Activated CD4-positive, alpha-beta T cell treated with anti-CD3 and anti-CD28 coated beads for 36 hours (primary cell): Measurements from ENCODE around the gene OR8G5. TPM values are rescaled to one million over a fixed set of nuclear protein-coding genes. Genes with fewer than 3 reads are reported as not detected.

Experiments used
- ATAC-seq: fragments of 200-7000 bp; cut with Tn5 transposase; one replicate; pipeline ENCODE4 v1.10.0; 2021; ENCODE audit warnings: mild to moderate bottlenecking, moderate library complexity
- CTCF ChIA-PET: fragments of 350-600 bp; sonication (Branson Sonifier 250); formaldehyde crosslinking; loops from one replicate; lab custom pipeline; 2021; ENCODE audit warnings: antibody characterized with exemption; lab: Charles Lee
- POLR2A ChIA-PET: fragments of 350-600 bp; sonication (Branson Sonifier 250); formaldehyde crosslinking; loops from one replicate; lab custom pipeline; 2021; ENCODE audit warnings: antibody characterized with exemption, inconsistent platforms; lab: Charles Lee
- DNase-seq: peaks from one replicate; pipeline ENCODE4 v3.0.0-alpha.2; 2020
- H3K27ac Mint-ChIP-seq: one replicate; pipeline ENCODE4 v1.8.0; 2021; ENCODE audit warnings: mixed read lengths
- H3K27me3 Mint-ChIP-seq: one replicate; pipeline ENCODE4 v1.8.0; 2021; ENCODE audit warnings: mixed read lengths
- H3K36me3 Mint-ChIP-seq: one replicate; pipeline ENCODE4 v1.8.0; 2021; ENCODE audit warnings: low read depth, mixed read lengths
- H3K4me1 Mint-ChIP-seq: one replicate; pipeline ENCODE4 v1.8.0; 2021; ENCODE audit warnings: mixed read lengths
- H3K4me3 Mint-ChIP-seq: one replicate; pipeline ENCODE4 v1.8.0; 2021; ENCODE audit warnings: mild to moderate bottlenecking, moderate library complexity, mixed read lengths
- H3K9me3 Mint-ChIP-seq: one replicate; pipeline ENCODE4 v1.8.0; 2021; ENCODE audit warnings: low read depth, mixed read lengths
- intact Hi-C, 2 experiments: fragments of 100-400 bp; cut with DNase I in 1 of 2; cut with micrococcal nuclease in 1 of 2; formaldehyde crosslinking; loops; one replicate each; pipeline versions ENCODE4 v1.14.2 to v1.15.1; 2022 to 2024; cut with DNase I, micrococcal nuclease
- total RNA-seq, 2 experiments: library from RNA; stranded (reverse); gene quantifications; one replicate each; pipeline ENCODE4 v1.2.3, GENCODE V29; 2021

Gene OR8G5
- total RNA-seq, 2 experiments from 2014 or later = not detected

- Mint-ChIP-seq H3K4me1 (no peaks in the 10 kb centered on the region), H3K9me3 (no peaks in the 10 kb centered on the region), H3K4me3 (no peak overlapping the region), H3K27me3 (peaks cover 4% of the 10 kb centered on the region), H3K27ac (no peak overlapping the region), H3K36me3 (no peaks in the 10 kb centered on the region)
- ATAC-seq = no peak
- intact Hi-C loops = no loop called here
- no peak for DNase-seq
- ChIA-PET POLR2A (no interaction called here), CTCF (interaction anchor here (1.3 kb wide), 1 partner anchor 12 kb away, joined by 3 read pairs; no protein-coding TSS in a partner anchor)
Measured at GRCh38 chr11:124296016-124296415, 39.8 kb downstream of the OR8G5 start.

GRCh38 chr11:124297921-124298320 is 41.7 kb downstream of the OR8G5 start:
- H3K27ac Mint-ChIP-seq = no peak overlapping the region
- no peaks in the 10 kb centered on the region for H3K36me3 Mint-ChIP-seq
- H3K4me1 Mint-ChIP-seq = no peaks in the 10 kb centered on the region
- H3K4me3 Mint-ChIP-seq = no peak overlapping the region
- peaks cover 4% of the 10 kb centered on the region for H3K27me3 Mint-ChIP-seq
- ATAC-seq = no peak
- POLR2A ChIA-PET = no interaction called here
- no peaks in the 10 kb centered on the region for H3K9me3 Mint-ChIP-seq
- no peak for DNase-seq
- CTCF ChIA-PET = no interaction called here
- intact Hi-C loops = no loop called here

- Mint-ChIP-seq H3K4me3 (no peak overlapping the region), H3K9me3 (no peaks in the 10 kb centered on the region), H3K27me3 (peaks cover 2% of the 10 kb centered on the region), H3K4me1 (no peaks in the 10 kb centered on the region), H3K36me3 (no peaks in the 10 kb centered on the region), H3K27ac (no peak overlapping the region)
- no peak for ATAC-seq
- POLR2A ChIA-PET = no interaction called here
- CTCF ChIA-PET = no interaction called here
- intact Hi-C loops = no loop called here
- no peak for DNase-seq
Measured at GRCh38 chr11:124301548-124301947, 45.4 kb downstream of the OR8G5 start.

- ChIA-PET POLR2A (no interaction called here), CTCF (no interaction called here)
- Mint-ChIP-seq H3K9me3 (no peaks in the 10 kb centered on the region), H3K4me3 (no peak overlapping the region), H3K27me3 (peaks cover 5% of the 10 kb centered on the region), H3K27ac (no peak overlapping the region), H3K4me1 (no peaks in the 10 kb centered on the region), H3K36me3 (no peaks in the 10 kb centered on the region)
- DNase-seq = no peak
- no peak for ATAC-seq
- intact Hi-C loops = no loop called here
Measured at GRCh38 chr11:124302347-124303125, 46.4 kb downstream of the OR8G5 start.

GRCh38 chr11:124307093-124307492 is 50.9 kb downstream of the OR8G5 start:
- CTCF ChIA-PET = no interaction called here
- Mint-ChIP-seq H3K4me3 (no peak overlapping the region), H3K4me1 (no peaks in the 10 kb centered on the region), H3K27me3 (peaks cover 8% of the 10 kb centered on the region), H3K36me3 (no peaks in the 10 kb centered on the region), H3K9me3 (no peaks in the 10 kb centered on the region), H3K27ac (no peak overlapping the region)
- POLR2A ChIA-PET = no interaction called here
- intact Hi-C loops = no loop called here
- DNase-seq (no peak), ATAC-seq (no peak)

GRCh38 chr11:124310721-124311120 is 54.5 kb downstream of the OR8G5 start:
- no peaks in the 10 kb centered on the region for H3K36me3 Mint-ChIP-seq
- intact Hi-C loops = no loop called here
- ChIA-PET POLR2A (no interaction called here), CTCF (no interaction called here)
- H3K27me3 Mint-ChIP-seq = peaks cover 8% of the 10 kb centered on the region
- H3K4me1 Mint-ChIP-seq = no peaks in the 10 kb centered on the region
- no peaks in the 10 kb centered on the region for H3K9me3 Mint-ChIP-seq
- DNase-seq (no peak), ATAC-seq (no peak)
- H3K4me3 Mint-ChIP-seq = no peak overlapping the region
- H3K27ac Mint-ChIP-seq = no peak overlapping the region

- intact Hi-C loops = no loop called here
- no peak overlapping the region for H3K4me3 Mint-ChIP-seq
- no peaks in the 10 kb centered on the region for H3K4me1 Mint-ChIP-seq
- ATAC-seq = no peak
- CTCF ChIA-PET = no interaction called here
- H3K27ac Mint-ChIP-seq = no peak overlapping the region
- POLR2A ChIA-PET = no interaction called here
- H3K9me3 Mint-ChIP-seq = no peaks in the 10 kb centered on the region
- H3K27me3 Mint-ChIP-seq = peaks cover 8% of the 10 kb centered on the region
- no peak for DNase-seq
- H3K36me3 Mint-ChIP-seq = no peaks in the 10 kb centered on the region
Measured at GRCh38 chr11:124311269-124311668, 55.1 kb downstream of the OR8G5 start.

GRCh38 chr11:124311670-124312069 is 55.5 kb downstream of the OR8G5 start:
- CTCF ChIA-PET = no interaction called here
- DNase-seq = no peak
- Mint-ChIP-seq H3K27ac (no peak overlapping the region), H3K4me1 (no peaks in the 10 kb centered on the region), H3K9me3 (no peaks in the 10 kb centered on the region), H3K4me3 (no peak overlapping the region), H3K27me3 (peaks cover 4% of the 10 kb centered on the region), H3K36me3 (no peaks in the 10 kb centered on the region)
- ATAC-seq = no peak
- intact Hi-C loops = no loop called here
- POLR2A ChIA-PET = no interaction called here

GRCh38 chr11:124313131-124313530 is 57.0 kb downstream of the OR8G5 start:
- POLR2A ChIA-PET = no interaction called here
- no peaks in the 10 kb centered on the region for H3K9me3 Mint-ChIP-seq
- H3K27me3 Mint-ChIP-seq = peaks cover 4% of the 10 kb centered on the region
- CTCF ChIA-PET = no interaction called here
- no peaks in the 10 kb centered on the region for H3K4me1 Mint-ChIP-seq
- H3K27ac Mint-ChIP-seq = no peak overlapping the region
- intact Hi-C loops = no loop called here
- no peak for ATAC-seq
- no peaks in the 10 kb centered on the region for H3K36me3 Mint-ChIP-seq
- no peak for DNase-seq
- no peak overlapping the region for H3K4me3 Mint-ChIP-seq

GRCh38 chr11:124313849-124314248 is 57.7 kb downstream of the OR8G5 start, which contains the start of gene OR8D1:
TSS of gene OR8D1 (minus strand) at chr11:124313949. CDS start at chr11:124310766, 3,183 bp downstream.
- CTCF ChIA-PET = no interaction called here
- H3K9me3 Mint-ChIP-seq = no peaks in the 10 kb centered on the region
- H3K36me3 Mint-ChIP-seq = no peaks in the 10 kb centered on the region
- intact Hi-C loops = no loop called here
- H3K27me3 Mint-ChIP-seq = peaks cover 4% of the 10 kb centered on the region
- POLR2A ChIA-PET = no interaction called here
- no peak within 1 kb of the TSS for H3K27ac Mint-ChIP-seq
- DNase-seq (no peak), ATAC-seq (no peak)
- no peak within 1 kb of the TSS for H3K4me3 Mint-ChIP-seq
- H3K4me1 Mint-ChIP-seq = no peaks in the 10 kb centered on the region

GRCh38 chr11:124315052-124315451 is 58.9 kb downstream of the OR8G5 start:
- ChIA-PET CTCF (no interaction called here), POLR2A (no interaction called here)
- Mint-ChIP-seq H3K27me3 (peaks cover 4% of the 10 kb centered on the region), H3K9me3 (no peaks in the 10 kb centered on the region), H3K27ac (no peak overlapping the region), H3K36me3 (no peaks in the 10 kb centered on the region), H3K4me1 (no peaks in the 10 kb centered on the region), H3K4me3 (no peak overlapping the region)
- no peak for DNase-seq
- ATAC-seq = no peak
- intact Hi-C loops = no loop called here
